Measurements from ENCODE around the gene INTS1. TPM values are rescaled to one million over a fixed set of nuclear protein-coding genes. Genes with fewer than 3 reads are reported as not detected.
A peak's percentile ranks its signal among the peaks of the same experiment; 100 is the strongest.

The INTS1 gene
- total RNA-seq, 1 donor from 2014 or later = 81.9 TPM

DNA sequence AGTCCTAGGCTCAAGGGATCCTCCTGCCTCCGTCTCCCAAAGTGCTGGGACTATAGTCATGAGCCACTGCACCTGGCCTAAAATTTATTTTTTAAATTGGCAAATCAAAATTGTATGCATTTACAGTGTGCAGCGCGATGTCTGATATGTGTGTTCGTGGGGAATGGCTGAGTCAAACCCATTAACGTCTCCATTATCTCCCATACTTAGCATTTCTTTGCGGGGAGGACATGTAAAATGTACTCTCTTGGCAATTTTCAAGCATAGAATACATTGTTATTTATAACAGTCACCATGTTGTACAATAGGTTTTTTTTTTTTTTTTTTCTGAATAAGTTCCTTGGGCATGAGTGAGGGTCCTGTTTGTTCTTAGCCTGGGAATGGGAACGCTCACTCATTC lies 48.0 kb upstream of the INTS1 start:
- Histone ChIP-seq H3K9me3 (ENCODE audit: insufficient read depth, low read depth, low read length) (no peaks in the 10 kb centered on the region), H3K4me2 (ENCODE audit: low read length) (no peak overlapping the region), H3K4me3 (ENCODE audit: insufficient read depth, low read depth, low read length) (no peak overlapping the region), H3K79me2 (ENCODE audit: insufficient read depth, low read length) (no peaks in the 10 kb centered on the region), H4K20me1 (ENCODE audit: insufficient read depth, low read length) (no peaks in the 10 kb centered on the region), H3K27me3 (ENCODE audit: insufficient read depth, low read length) (no peaks in the 10 kb centered on the region), H3K36me3 (ENCODE audit: insufficient read depth, low read length) (no peaks in the 10 kb centered on the region), H3K27ac (ENCODE audit: low read depth, low read length) (no peak overlapping the region), H3K9ac (ENCODE audit: low read length) (no peak overlapping the region), H3K4me1 (ENCODE audit: insufficient read depth, low read length) (peaks cover 16% of the 10 kb centered on the region), H2AFZ (ENCODE audit: low read depth, low read length) (no peak overlapping the region)
- DNase-seq (ENCODE audit: low read depth) = peak; percentile 52
- peaks cover 2% of the 10 kb centered on the region for H3K36me3 Mint-ChIP-seq (ENCODE audit: low read depth, unreplicated experiment)
- TF ChIP-seq, protein P1, sequence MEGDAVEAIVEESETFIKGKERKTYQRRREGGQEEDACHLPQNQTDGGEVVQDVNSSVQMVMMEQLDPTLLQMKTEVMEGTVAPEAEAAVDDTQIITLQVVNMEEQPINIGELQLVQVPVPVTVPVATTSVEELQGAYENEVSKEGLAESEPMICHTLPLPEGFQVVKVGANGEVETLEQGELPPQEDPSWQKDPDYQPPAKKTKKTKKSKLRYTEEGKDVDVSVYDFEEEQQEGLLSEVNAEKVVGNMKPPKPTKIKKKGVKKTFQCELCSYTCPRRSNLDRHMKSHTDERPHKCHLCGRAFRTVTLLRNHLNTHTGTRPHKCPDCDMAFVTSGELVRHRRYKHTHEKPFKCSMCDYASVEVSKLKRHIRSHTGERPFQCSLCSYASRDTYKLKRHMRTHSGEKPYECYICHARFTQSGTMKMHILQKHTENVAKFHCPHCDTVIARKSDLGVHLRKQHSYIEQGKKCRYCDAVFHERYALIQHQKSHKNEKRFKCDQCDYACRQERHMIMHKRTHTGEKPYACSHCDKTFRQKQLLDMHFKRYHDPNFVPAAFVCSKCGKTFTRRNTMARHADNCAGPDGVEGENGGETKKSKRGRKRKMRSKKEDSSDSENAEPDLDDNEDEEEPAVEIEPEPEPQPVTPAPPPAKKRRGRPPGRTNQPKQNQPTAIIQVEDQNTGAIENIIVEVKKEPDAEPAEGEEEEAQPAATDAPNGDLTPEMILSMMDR (IDR thresholded peaks at IDR 0.05; ENCODE audit: insufficient read depth, low read depth, low read length) = no peak
- no peak for TF ChIP-seq EZH2 (IDR thresholded peaks at IDR 0.05; ENCODE audit: insufficient read depth, low read length)
- no peak overlapping the region for H3K27ac Mint-ChIP-seq (ENCODE audit: unreplicated experiment)
- no peaks in the 10 kb centered on the region for H3K9me3 Mint-ChIP-seq (ENCODE audit: unreplicated experiment)
- H3K4me3 Mint-ChIP-seq (ENCODE audit: unreplicated experiment) = no peak overlapping the region
- no peak for FAIRE-seq
- peaks cover 8% of the 10 kb centered on the region for H3K4me1 Mint-ChIP-seq (ENCODE audit: low read depth, unreplicated experiment)
- H3K27me3 Mint-ChIP-seq (ENCODE audit: low read depth, unreplicated experiment) = no peaks in the 10 kb centered on the region

DNA sequence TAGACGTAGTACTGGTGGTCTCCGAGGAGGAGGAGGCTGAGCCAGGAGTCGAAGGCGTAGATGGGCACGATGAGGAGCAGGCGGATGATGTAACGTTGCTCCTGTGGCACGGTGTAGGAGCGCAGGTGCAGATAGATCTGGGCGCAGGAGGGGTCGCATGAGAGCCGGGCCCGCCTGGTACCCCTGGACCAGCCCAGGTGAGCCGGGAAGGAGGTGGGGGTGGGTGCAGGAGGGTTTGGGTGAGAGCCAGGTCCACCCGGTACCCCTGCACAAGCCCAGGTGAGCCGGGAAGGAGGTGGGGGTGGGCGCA lies 46.6 kb upstream of the INTS1 start:
- FAIRE-seq (no peak), DNase-seq (ENCODE audit: low read depth) (no peak)
- no peaks in the 10 kb centered on the region for H4K20me1 ChIP-seq (ENCODE audit: insufficient read depth, low read length)
- H3K9ac ChIP-seq (ENCODE audit: low read length) = no peak overlapping the region
- H3K4me3 ChIP-seq (ENCODE audit: insufficient read depth, low read depth, low read length) = no peak overlapping the region
- no peaks in the 10 kb centered on the region for H3K27me3 ChIP-seq (ENCODE audit: insufficient read depth, low read length)
- no peak overlapping the region for H2AFZ ChIP-seq (ENCODE audit: low read depth, low read length)
- Mint-ChIP-seq H3K27ac (ENCODE audit: unreplicated experiment) (no peak overlapping the region), H3K4me3 (ENCODE audit: unreplicated experiment) (no peak overlapping the region), H3K27me3 (ENCODE audit: low read depth, unreplicated experiment) (no peaks in the 10 kb centered on the region), H3K9me3 (ENCODE audit: unreplicated experiment) (no peaks in the 10 kb centered on the region), H3K4me1 (ENCODE audit: low read depth, unreplicated experiment) (peaks cover 3% of the 10 kb centered on the region), H3K36me3 (ENCODE audit: low read depth, unreplicated experiment) (peaks cover 2% of the 10 kb centered on the region)
- H3K4me1 ChIP-seq (ENCODE audit: insufficient read depth, low read length) = peaks cover 10% of the 10 kb centered on the region
- no peaks in the 10 kb centered on the region for H3K79me2 ChIP-seq (ENCODE audit: insufficient read depth, low read length)
- H3K9me3 ChIP-seq (ENCODE audit: insufficient read depth, low read depth, low read length) = no peaks in the 10 kb centered on the region
- no peaks in the 10 kb centered on the region for H3K36me3 ChIP-seq (ENCODE audit: insufficient read depth, low read length)
- TF ChIP-seq EZH2 (IDR thresholded peaks at IDR 0.05; ENCODE audit: insufficient read depth, low read length) = no peak
- TF ChIP-seq, protein P1 (IDR thresholded peaks at IDR 0.05; ENCODE audit: insufficient read depth, low read depth, low read length) = no peak
- no peak overlapping the region for H3K27ac ChIP-seq (ENCODE audit: low read depth, low read length)
- H3K4me2 ChIP-seq (ENCODE audit: low read length) = no peak overlapping the region

DNA sequence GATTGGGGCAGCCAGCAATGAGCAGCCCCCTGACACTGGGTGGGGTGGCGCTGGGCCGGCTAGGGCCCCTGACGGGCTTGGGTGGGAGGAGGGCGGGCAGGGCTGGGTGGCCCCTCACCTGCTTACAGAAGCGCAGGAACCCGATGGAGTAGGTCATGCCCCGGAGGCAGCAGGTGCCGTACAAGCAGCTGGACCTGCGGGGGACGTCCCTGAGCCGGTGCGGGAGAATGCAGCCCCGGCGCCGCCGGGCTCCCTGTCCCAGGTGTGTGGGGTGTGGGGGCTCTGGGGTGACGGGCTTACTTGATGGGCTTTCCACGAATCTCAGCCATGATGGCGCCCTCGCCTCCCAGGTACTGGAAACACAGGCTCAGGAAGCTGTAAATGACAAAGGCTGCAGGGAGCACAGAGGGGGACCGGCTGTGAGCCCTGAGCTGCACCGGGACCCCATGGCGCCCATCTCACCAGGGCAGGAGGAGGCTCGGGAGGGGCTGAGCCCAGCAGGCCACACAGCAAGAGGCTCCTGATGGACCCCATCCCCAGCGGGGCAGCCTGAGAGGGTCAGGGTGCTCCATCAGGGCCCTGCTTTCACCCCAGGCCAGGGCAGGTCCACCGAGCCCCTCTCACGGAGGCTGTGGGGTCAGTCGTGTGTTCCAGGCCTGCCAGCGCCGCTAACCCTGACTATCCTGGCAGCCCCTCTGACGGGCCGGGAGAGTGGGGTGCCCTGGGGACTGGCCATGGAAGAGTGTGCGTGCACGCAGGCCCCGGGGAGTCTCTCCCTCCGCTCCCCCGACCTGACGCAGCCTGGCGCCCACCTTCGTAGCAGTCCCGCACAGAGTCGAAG lies 46.0 kb upstream of the INTS1 start:
- no peak overlapping the region for H3K9ac ChIP-seq (ENCODE audit: low read length)
- Mint-ChIP-seq H3K27ac (ENCODE audit: unreplicated experiment) (no peak overlapping the region), H3K27me3 (ENCODE audit: low read depth, unreplicated experiment) (no peaks in the 10 kb centered on the region)

More for the DNA sequence above, 46.0 kb upstream of the INTS1 start:
- DNase-seq (ENCODE audit: low read depth) (no peak), FAIRE-seq (no peak)
- Mint-ChIP-seq H3K4me1 (ENCODE audit: low read depth, unreplicated experiment) (peaks cover 3% of the 10 kb centered on the region), H3K9me3 (ENCODE audit: unreplicated experiment) (no peaks in the 10 kb centered on the region), H3K36me3 (ENCODE audit: low read depth, unreplicated experiment) (peaks cover 2% of the 10 kb centered on the region), H3K4me3 (ENCODE audit: unreplicated experiment) (no peak overlapping the region)
- Histone ChIP-seq H2AFZ (ENCODE audit: low read depth, low read length) (no peak overlapping the region), H3K4me3 (ENCODE audit: insufficient read depth, low read depth, low read length) (no peak overlapping the region), H3K27me3 (ENCODE audit: insufficient read depth, low read length) (no peaks in the 10 kb centered on the region), H3K4me2 (ENCODE audit: low read length) (no peak overlapping the region), H3K36me3 (ENCODE audit: insufficient read depth, low read length) (no peaks in the 10 kb centered on the region), H3K27ac (ENCODE audit: low read depth, low read length) (no peak overlapping the region), H3K9me3 (ENCODE audit: insufficient read depth, low read depth, low read length) (no peaks in the 10 kb centered on the region), H4K20me1 (ENCODE audit: insufficient read depth, low read length) (no peaks in the 10 kb centered on the region), H3K4me1 (ENCODE audit: insufficient read depth, low read length) (peaks cover 4% of the 10 kb centered on the region), H3K79me2 (ENCODE audit: insufficient read depth, low read length) (no peaks in the 10 kb centered on the region)
- TF ChIP-seq, protein P1 (IDR thresholded peaks at IDR 0.05; ENCODE audit: insufficient read depth, low read depth, low read length) = no peak
- TF ChIP-seq EZH2 (IDR thresholded peaks at IDR 0.05; ENCODE audit: insufficient read depth, low read length) = no peak
